Colonic mucosa (tissue), 4 donors: ENCODE measurements around the gene TNNI3. TPM values are rescaled to one million over a fixed set of nuclear protein-coding genes. Genes with fewer than 3 reads are reported as not detected.
"Not testable (repeated sequence)": the region's sequence is repeated elsewhere in the genome, so short reads cannot be mapped to it uniquely, and the experiment has no call there.

Experiments used
- DNase-seq: peaks from one replicate; pipeline ENCODE4 v3.0.0-alpha.2; 2020
- H3K27ac ChIP-seq: fragments of 200-600 bp; one replicate; pipeline ENCODE4 v1.8.0; 2021
- H3K27me3 ChIP-seq: fragments of 200-600 bp; one replicate; pipeline ENCODE4 v1.8.0; 2021
- H3K36me3 ChIP-seq: fragments of 200-600 bp; one replicate; pipeline ENCODE4 v1.8.0; 2021
- H3K4me1 ChIP-seq: fragments of 200-600 bp; one replicate; pipeline ENCODE4 v1.8.0; 2021; ENCODE audit warnings: mild to moderate bottlenecking
- H3K4me3 ChIP-seq: fragments of 200-600 bp; one replicate; pipeline ENCODE4 v1.8.0; 2021
- H3K9ac ChIP-seq, 2 donors: one replicate each; pipeline ENCODE4 v1.7.0; 2013; ENCODE audit warnings: control low read depth in 2 of 2, low read depth in 2 of 2, low read length in 2 of 2
- H3K9me3 ChIP-seq: fragments of 200-600 bp; one replicate; pipeline ENCODE4 v1.8.0; 2021
- CTCF ChIP-seq: fragments of 200-600 bp; IDR thresholded peaks from one replicate; pipeline ENCODE4 v1.8.0; 2022; ENCODE audit warnings: antibody characterized with exemption, mild to moderate bottlenecking
- intact Hi-C: fragments of 100-400 bp; cut with DNase I; formaldehyde crosslinking; loops from one replicate; pipeline ENCODE4 v1.14.1; 2022
- total RNA-seq, 2 donors: library from RNA; stranded (reverse); fragmentation: NEBNext Ultra II Directional in 1 of 2; extraction: Animal tissue kit (Norgen Biotek cat#: 25700) in 1 of 2; gene quantifications; one replicate each; pipeline ENCODE4 v1.2.1, GENCODE V29; 2021
- donor health status: healthy.
- donor health status: DM: no; HTN: no; CAD: no.
- donor health status: DM: no; HTN: no; CAD: no.

TNNI3 gene
- total RNA-seq, 2 donors from 2014 or later = 0.64 to 1.2 TPM

- Histone ChIP-seq H3K27ac (no peak overlapping the region), H3K4me3 (no peak overlapping the region), H3K9ac (no peak overlapping the region), H3K36me3 (no peaks in the 10 kb centered on the region), H3K9me3 (no peaks in the 10 kb centered on the region), H3K27me3 (no peaks in the 10 kb centered on the region), H3K4me1 (peaks cover 8% of the 10 kb centered on the region)
- DNase-seq = no peak
- intact Hi-C loops = no loop called here
- TF ChIP-seq CTCF = no peak
Measured at GRCh38 chr19:55111238-55111831, 46.2 kb downstream of the TNNI3 start.

GRCh38 chr19:55109527-55110291 is 47.8 kb downstream of the TNNI3 start:
- no peak for TF ChIP-seq CTCF
- Histone ChIP-seq H3K9me3 (no peaks in the 10 kb centered on the region), H3K4me1 (no peaks in the 10 kb centered on the region), H3K27me3 (no peaks in the 10 kb centered on the region), H3K36me3 (no peaks in the 10 kb centered on the region), H3K4me3 (no peak overlapping the region), H3K27ac (no peak overlapping the region), H3K9ac (no peak overlapping the region)
- no peak for DNase-seq
- intact Hi-C loops = no loop called here

- H3K27me3 ChIP-seq, H3K27ac ChIP-seq, H3K36me3 ChIP-seq, DNase-seq, H3K9me3 ChIP-seq, H3K4me1 ChIP-seq, H3K4me3 ChIP-seq, H3K9ac ChIP-seq, intact Hi-C loops: not testable (repeated sequence)
Measured at GRCh38 chr19:55107252-55107651, 50.3 kb downstream of the TNNI3 start.

GRCh38 chr19:55106591-55106990 is 50.9 kb downstream of the TNNI3 start:
- H3K9ac ChIP-seq = no peak overlapping the region
- H3K9me3 ChIP-seq = no peaks in the 10 kb centered on the region
- H3K4me1 ChIP-seq = no peaks in the 10 kb centered on the region
- intact Hi-C loops = no loop called here
- no peak for DNase-seq
- no peaks in the 10 kb centered on the region for H3K27me3 ChIP-seq
- H3K36me3 ChIP-seq = peaks cover 4% of the 10 kb centered on the region
- H3K4me3 ChIP-seq = no peak overlapping the region
- no peak overlapping the region for H3K27ac ChIP-seq
- TF ChIP-seq CTCF = no peak

GRCh38 chr19:55105237-55105636 is 52.3 kb downstream of the TNNI3 start:
- DNase-seq = no peak

More at GRCh38 chr19:55105237-55105636, 52.3 kb downstream of the TNNI3 start:
- TF ChIP-seq CTCF = no peak
- intact Hi-C loops = no loop called here
- no peaks in the 10 kb centered on the region for H3K4me1 ChIP-seq
- H3K27me3 ChIP-seq = no peaks in the 10 kb centered on the region
- H3K36me3 ChIP-seq = peaks cover 8% of the 10 kb centered on the region
- no peak overlapping the region for H3K9ac ChIP-seq
- H3K9me3 ChIP-seq = no peaks in the 10 kb centered on the region
- H3K4me3 ChIP-seq = no peak overlapping the region
- H3K27ac ChIP-seq = no peak overlapping the region
